Kidney glomerular epithelial cell (primary cell): Measurements from ENCODE around the gene AFP.

Source experiments
- DNase-seq: peaks from one replicate; lab custom pipeline; 2025; lab: John Stamatoyannopoulos, UW

The AFP gene

GRCh38 chr4:73438582-73439215 is 2.7 kb downstream of the AFP start:
- DNase-seq = no peak

- no peak for DNase-seq
These were observed 3.4 kb downstream of the AFP start for GRCh38 chr4:73439445-73439844.

- DNase-seq = no peak
These were observed 4.0 kb downstream of the AFP start for GRCh38 chr4:73439991-73440390.

GRCh38 chr4:73440653-73441052 is 4.6 kb downstream of the AFP start:
- DNase-seq = no peak

- DNase-seq = no peak
These were observed 6.3 kb downstream of the AFP start for GRCh38 chr4:73442275-73442674.

- DNase-seq = no peak
These were observed 7.2 kb downstream of the AFP start for GRCh38 chr4:73443224-73443623.

- DNase-seq = no peak
These were observed 9.6 kb downstream of the AFP start for GRCh38 chr4:73445383-73446335.

- DNase-seq = peak; percentile 65
These were observed 10.4 kb downstream of the AFP start for GRCh38 chr4:73446336-73446938.

- no peak for DNase-seq
These were observed 11.7 kb downstream of the AFP start for GRCh38 chr4:73447671-73448070.

- DNase-seq = no peak
These were observed 12.6 kb downstream of the AFP start for GRCh38 chr4:73448448-73449203.

GRCh38 chr4:73450398-73451004 is 14.5 kb downstream of the AFP start:
- DNase-seq = peak; percentile 88

GRCh38 chr4:73451404-73451803 is 15.4 kb downstream of the AFP start:
- no peak for DNase-seq

GRCh38 chr4:73451981-73452747 is 16.1 kb downstream of the AFP start:
- DNase-seq = no peak

- DNase-seq = no peak
These were observed 17.1 kb downstream of the AFP start for GRCh38 chr4:73452953-73453700.

- no peak for DNase-seq
These were observed 17.6 kb downstream of the AFP start for GRCh38 chr4:73453701-73454005.

GRCh38 chr4:73454920-73455319 is 18.9 kb downstream of the AFP start:
- DNase-seq = no peak

- no peak for DNase-seq
These were observed 20.4 kb downstream of the AFP start for GRCh38 chr4:73456177-73457022.

GRCh38 chr4:73458184-73459047 is 22.4 kb downstream of the AFP start:
- DNase-seq = no peak

GRCh38 chr4:73459048-73459421 is 23.0 kb downstream of the AFP start:
- DNase-seq = no peak
